GM18499 (cell line): ENCODE results near the gene MUSK.
"Not testable (repeated sequence)": the region's sequence is repeated elsewhere in the genome, so short reads cannot be mapped to it uniquely, and the experiment has no call there.

Source experiments
- ATAC-seq: cut with Tn5 transposase; IDR thresholded peaks from one replicate; pipeline ENCODE4 v1.9.1; 2021; ENCODE audit warnings: moderate number of reproducible peaks; ENCODE audit not compliant: insufficient read depth, unreplicated experiment

Gene MUSK

GRCh38 chr9:110752766-110753165 is 84.2 kb downstream of the MUSK start:
- no peak for ATAC-seq

- no peak for ATAC-seq
Measured at GRCh38 chr9:110753731-110754231, 85.2 kb downstream of the MUSK start.

GRCh38 chr9:110755179-110755578 is 86.6 kb downstream of the MUSK start:
- ATAC-seq: no peak

GRCh38 chr9:110758201-110758600 is 89.6 kb downstream of the MUSK start:
- ATAC-seq: no peak

GRCh38 chr9:110762783-110763182 is 94.2 kb downstream of the MUSK start:
- ATAC-seq: no peak

GRCh38 chr9:110763568-110763967 is 95.0 kb downstream of the MUSK start:
- ATAC-seq: no peak

GRCh38 chr9:110764006-110764405 is 95.4 kb downstream of the MUSK start:
- ATAC-seq: no peak

- no peak for ATAC-seq
Measured at GRCh38 chr9:110765926-110766325, 97.3 kb downstream of the MUSK start.

- ATAC-seq: no peak
Measured at GRCh38 chr9:110767559-110768063, 99.0 kb downstream of the MUSK start.

GRCh38 chr9:110768886-110769285 is 100.3 kb downstream of the MUSK start:
- ATAC-seq: no peak

GRCh38 chr9:110769667-110770066 is 101.1 kb downstream of the MUSK start:
- ATAC-seq: no peak

GRCh38 chr9:110775724-110776123 is 107.1 kb downstream of the MUSK start:
- ATAC-seq: no peak

GRCh38 chr9:110776221-110776620 is 107.6 kb downstream of the MUSK start:
- no peak for ATAC-seq

GRCh38 chr9:110777196-110777875 is 108.7 kb downstream of the MUSK start:
- no peak for ATAC-seq

- ATAC-seq: no peak
Measured at GRCh38 chr9:110777876-110778215, 109.3 kb downstream of the MUSK start.

- no peak for ATAC-seq
Measured at GRCh38 chr9:110782701-110783100, 114.1 kb downstream of the MUSK start.

- no peak for ATAC-seq
Measured at GRCh38 chr9:110784309-110784708, 115.7 kb downstream of the MUSK start.

- ATAC-seq: no peak
Measured at GRCh38 chr9:110785166-110785565, 116.6 kb downstream of the MUSK start.

- ATAC-seq: not testable (repeated sequence)
Measured at GRCh38 chr9:110788396-110788795, 119.8 kb downstream of the MUSK start.

GRCh38 chr9:110788871-110789270 is 120.3 kb downstream of the MUSK start:
- ATAC-seq: no peak

GRCh38 chr9:110797611-110798010 is 129.0 kb downstream of the MUSK start:
- ATAC-seq: no peak

GRCh38 chr9:110799396-110799795 is 130.8 kb downstream of the MUSK start:
- no peak for ATAC-seq
